NT2/D1 (cell line): ENCODE results near the gene CCDC92B.

ENCODE experiments used
- DNase-seq: peaks from one replicate; pipeline ENCODE4 v3.0.0-alpha.2; 2011; ENCODE audit warnings: low read depth, low spot score
- H3K27me3 ChIP-seq: 2 replicates; pipeline ENCODE4 v1.6.0; 2011; ENCODE audit warnings: mild to moderate bottlenecking; ENCODE audit not compliant: insufficient read length, insufficient read depth
- H3K36me3 ChIP-seq: 2 replicates; pipeline ENCODE4 v1.6.1; 2011; ENCODE audit warnings: mild to moderate bottlenecking, low read length, mixed read lengths; ENCODE audit not compliant: insufficient read depth, insufficient read length
- H3K4me1 ChIP-seq: 2 replicates; pipeline ENCODE4 v1.5.1; 2011; ENCODE audit not compliant: insufficient read depth, insufficient read length
- H3K4me3 ChIP-seq: 2 replicates; pipeline ENCODE4 v1.5.1; 2011; ENCODE audit warnings: low read depth; ENCODE audit not compliant: insufficient read length
- H3K9ac ChIP-seq: 2 replicates; pipeline ENCODE4 v1.6.0; 2011; ENCODE audit warnings: low read depth; ENCODE audit not compliant: insufficient read length
- H3K9me3 ChIP-seq: 2 replicates; pipeline ENCODE4 v1.5.1; 2011; ENCODE audit warnings: mild to moderate bottlenecking, low read length; ENCODE audit not compliant: insufficient read depth
- SUZ12 ChIP-seq: IDR thresholded peaks from 2 replicates; pipeline ENCODE4 v1.6.1; 2011; ENCODE audit not compliant: insufficient read length, insufficient read depth; ENCODE audit errors: extremely low read depth
- YY1 ChIP-seq: IDR thresholded peaks from 2 replicates; pipeline ENCODE4 v1.6.1; 2011; ENCODE audit not compliant: insufficient read length, insufficient read depth
- ZNF274 ChIP-seq: IDR thresholded peaks from 2 replicates; pipeline ENCODE4 v1.6.1; 2011; ENCODE audit warnings: mild to moderate bottlenecking, low read depth, low read length

The CCDC92B gene

DNA sequence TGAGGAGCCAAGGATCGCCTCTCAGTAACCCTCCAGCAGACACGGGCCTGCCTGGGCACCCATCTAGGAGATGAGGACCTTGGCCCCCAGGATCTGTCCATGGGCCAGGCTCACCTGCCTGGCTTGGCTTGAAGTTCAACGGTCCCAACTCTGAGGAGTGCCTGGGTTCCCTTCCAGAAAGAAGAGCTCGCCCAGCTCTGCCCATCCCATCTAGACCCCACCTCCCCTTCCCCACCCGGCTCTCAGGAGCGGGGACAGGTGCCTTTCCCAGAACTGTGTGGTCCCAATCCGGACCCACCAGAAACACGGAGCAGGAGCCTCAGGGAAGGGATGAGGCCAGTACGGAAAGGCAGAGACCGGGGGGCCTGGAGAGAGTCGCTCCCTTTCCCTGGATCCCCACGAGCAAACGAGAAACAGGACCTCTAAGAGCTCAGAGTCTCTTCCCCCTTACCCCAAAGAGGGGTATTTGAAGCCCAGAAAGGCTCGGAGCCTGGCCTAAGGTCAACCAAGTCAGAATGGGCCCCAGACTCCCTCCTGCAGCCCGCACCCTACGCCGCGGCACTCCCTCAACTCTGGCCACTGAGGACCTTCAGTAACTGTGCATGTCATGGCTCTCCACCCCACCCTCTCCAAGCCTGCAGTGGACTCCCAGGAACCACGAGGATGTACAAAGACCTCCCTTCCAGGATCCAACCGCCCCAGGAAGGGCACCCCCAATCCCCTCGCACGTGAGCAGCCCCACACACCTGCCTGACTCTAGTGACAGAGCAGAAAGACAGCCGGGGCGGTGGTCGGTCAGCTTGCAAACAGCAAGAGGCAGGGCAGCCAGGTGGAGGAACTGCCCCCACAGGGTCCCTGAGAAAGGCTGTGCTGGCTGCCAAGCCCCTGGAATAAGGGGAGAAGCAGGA is 43.3 kb downstream of the CCDC92B start:
- Histone ChIP-seq H3K4me1 (peaks cover 29% of the 10 kb centered on the region), H3K9me3 (no peaks in the 10 kb centered on the region), H3K9ac (no peak overlapping the region), H3K27me3 (peaks cover 9% of the 10 kb centered on the region), H3K36me3 (peaks cover 44% of the 10 kb centered on the region), H3K4me3 (no peak overlapping the region)
- no peak for TF ChIP-seq ZNF274
- TF ChIP-seq SUZ12, result no peak
- TF ChIP-seq YY1, result no peak
- no peak for DNase-seq

DNA sequence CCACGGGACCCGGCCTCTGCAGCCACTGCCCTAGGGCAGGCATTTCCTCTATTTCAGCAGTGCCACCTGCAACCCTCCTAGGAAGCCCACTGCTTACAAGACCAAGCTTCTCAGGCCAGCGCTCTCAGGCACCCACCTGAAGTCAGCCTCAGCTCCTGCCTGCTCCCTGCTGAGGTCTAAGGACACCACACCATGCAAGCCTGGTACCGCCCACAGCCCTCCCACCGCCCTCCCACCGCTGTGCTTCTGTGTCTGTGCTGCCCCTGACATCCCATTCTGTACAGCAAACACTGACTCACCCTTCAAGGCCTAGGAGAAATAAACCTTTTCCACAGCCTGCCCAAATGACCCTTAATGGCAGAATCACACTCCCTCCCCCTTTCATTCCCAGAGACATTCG is 44.2 kb downstream of the CCDC92B start:
- peaks cover 53% of the 10 kb centered on the region for H3K36me3 ChIP-seq
- TF ChIP-seq ZNF274 (no peak), YY1 (no peak), SUZ12 (no peak)
- DNase-seq, result no peak
- no peak overlapping the region for H3K4me3 ChIP-seq
- H3K9ac ChIP-seq, result no peak overlapping the region
- no peaks in the 10 kb centered on the region for H3K9me3 ChIP-seq
- peaks cover 26% of the 10 kb centered on the region for H3K4me1 ChIP-seq
- H3K27me3 ChIP-seq, result peaks cover under 1% of the 10 kb centered on the region

DNA sequence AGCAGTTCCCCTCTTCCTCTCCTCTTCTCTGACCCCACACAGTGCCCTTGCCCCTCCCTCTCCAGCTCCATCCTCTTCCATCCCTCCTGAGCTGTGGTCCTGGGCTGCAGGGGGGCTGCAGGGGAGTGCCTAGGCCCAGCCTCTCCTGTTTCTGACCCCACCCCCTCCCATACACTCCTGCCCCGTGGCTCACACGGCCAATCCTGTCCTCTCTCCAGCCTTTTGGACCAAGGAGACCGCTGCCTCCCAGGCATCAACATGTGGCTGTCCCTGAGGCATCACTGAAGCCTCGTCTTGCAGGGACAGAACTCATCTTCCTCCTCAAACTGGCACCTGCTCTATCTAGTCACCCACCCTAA is 44.6 kb downstream of the CCDC92B start:
- peaks cover 57% of the 10 kb centered on the region for H3K36me3 ChIP-seq
- DNase-seq, result no peak

DNA sequence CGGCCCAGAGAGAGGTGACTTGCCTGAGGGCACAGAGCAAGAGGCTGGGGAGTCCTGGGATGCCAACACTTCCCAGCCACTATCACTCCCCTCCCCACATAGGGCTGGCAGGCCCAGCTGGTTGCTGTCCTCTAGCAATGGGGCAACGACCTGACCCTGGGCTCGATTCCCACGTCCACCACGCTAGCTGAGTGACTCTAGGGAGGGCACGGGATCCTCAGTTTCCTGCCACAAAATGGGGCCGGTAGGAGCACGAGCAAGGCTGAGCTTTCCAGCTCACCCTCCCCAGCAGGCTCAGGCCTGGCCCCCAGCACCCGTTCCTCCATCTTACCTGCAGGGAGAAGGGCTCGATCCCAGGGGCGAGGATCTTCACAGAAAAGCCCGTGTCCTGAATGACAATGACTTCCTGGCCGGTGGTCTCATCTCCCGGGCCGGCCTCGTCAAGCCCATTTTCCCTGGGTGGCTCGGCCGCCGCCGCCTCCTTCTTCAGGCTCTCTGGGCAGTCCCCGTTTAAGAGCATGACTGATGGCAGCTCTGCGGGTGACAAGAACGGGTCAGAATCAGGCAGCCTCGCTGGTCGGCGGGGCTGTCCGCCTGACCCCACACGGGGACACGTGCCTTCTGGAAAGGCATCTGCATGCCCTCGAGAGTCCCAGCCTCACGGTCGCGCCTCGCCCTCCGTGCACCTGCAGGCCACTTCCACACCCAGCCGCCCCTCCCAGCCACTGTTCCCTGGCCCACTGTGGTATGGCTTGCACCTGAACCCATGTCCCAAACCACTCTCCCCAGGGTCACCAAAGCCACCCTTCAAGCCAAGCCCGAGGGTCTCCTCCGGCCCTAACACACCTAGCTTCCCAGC is 45.2 kb downstream of the CCDC92B start:
- TF ChIP-seq ZNF274 (no peak), YY1 (no peak), SUZ12 (no peak)
- peaks cover 59% of the 10 kb centered on the region for H3K36me3 ChIP-seq
- H3K9ac ChIP-seq, result no peak overlapping the region
- no peak overlapping the region for H3K4me3 ChIP-seq
- no peak for DNase-seq
- H3K27me3 ChIP-seq, result no peaks in the 10 kb centered on the region
- peaks cover 18% of the 10 kb centered on the region for H3K4me1 ChIP-seq
- no peaks in the 10 kb centered on the region for H3K9me3 ChIP-seq

More for the DNA sequence above, 44.6 kb downstream of the CCDC92B start:
- no peak overlapping the region for H3K4me3 ChIP-seq
- H3K27me3 ChIP-seq, result no peaks in the 10 kb centered on the region
- H3K9ac ChIP-seq, result no peak overlapping the region
- H3K4me1 ChIP-seq, result peaks cover 22% of the 10 kb centered on the region
- TF ChIP-seq ZNF274, result no peak
- no peak for TF ChIP-seq YY1
- TF ChIP-seq SUZ12, result no peak
- no peaks in the 10 kb centered on the region for H3K9me3 ChIP-seq

DNA sequence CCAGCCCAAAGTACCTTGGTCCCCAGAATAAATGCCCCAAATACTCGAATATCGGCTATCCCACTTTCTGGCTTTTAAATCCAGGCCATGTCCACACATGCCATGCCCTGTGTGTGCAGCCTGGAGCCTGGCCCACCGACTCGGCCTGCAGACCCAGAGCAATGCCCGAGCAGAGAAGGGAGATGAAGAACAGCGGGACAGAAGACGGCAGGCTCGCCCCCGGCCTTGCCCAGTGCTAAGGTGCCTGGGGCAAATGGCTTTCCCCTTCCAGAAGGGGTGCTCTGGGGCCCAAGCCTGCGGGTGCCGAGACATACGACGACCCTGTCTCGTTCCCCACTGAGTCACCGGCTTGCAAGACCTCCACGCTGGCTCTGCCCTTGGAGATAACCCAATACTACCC is 45.8 kb downstream of the CCDC92B start:
- Histone ChIP-seq H3K4me3 (no peak overlapping the region), H3K27me3 (no peaks in the 10 kb centered on the region), H3K9ac (no peak overlapping the region), H3K4me1 (peaks cover 16% of the 10 kb centered on the region), H3K36me3 (peaks cover 62% of the 10 kb centered on the region), H3K9me3 (no peaks in the 10 kb centered on the region)
- no peak for DNase-seq
- TF ChIP-seq YY1 (no peak), ZNF274 (no peak), SUZ12 (no peak)

DNA sequence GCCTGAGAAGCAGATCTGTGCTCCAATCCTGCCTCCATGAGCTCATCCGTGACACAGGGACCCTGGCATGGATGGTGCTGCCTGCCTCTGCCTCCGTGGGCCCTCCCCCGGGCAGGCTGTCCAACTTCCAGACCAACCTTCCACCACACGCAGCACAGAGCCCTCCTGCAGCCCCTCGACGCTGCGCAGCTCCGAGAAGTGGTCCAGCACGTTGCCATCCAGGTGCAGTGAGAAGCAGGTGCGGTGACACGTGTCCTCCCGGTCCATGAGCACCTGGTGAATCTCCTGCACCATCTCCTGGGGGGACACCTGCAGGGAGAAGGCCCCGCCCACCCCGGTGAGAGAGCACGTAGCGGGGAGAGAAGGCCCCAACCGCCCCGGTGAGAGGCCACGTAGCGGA is 46.3 kb downstream of the CCDC92B start:
- TF ChIP-seq ZNF274 (no peak), YY1 (no peak), SUZ12 (no peak)
- Histone ChIP-seq H3K36me3 (peaks cover 64% of the 10 kb centered on the region), H3K4me1 (peaks cover 14% of the 10 kb centered on the region), H3K27me3 (no peaks in the 10 kb centered on the region), H3K9me3 (no peaks in the 10 kb centered on the region), H3K9ac (no peak overlapping the region), H3K4me3 (no peak overlapping the region)
- no peak for DNase-seq

DNA sequence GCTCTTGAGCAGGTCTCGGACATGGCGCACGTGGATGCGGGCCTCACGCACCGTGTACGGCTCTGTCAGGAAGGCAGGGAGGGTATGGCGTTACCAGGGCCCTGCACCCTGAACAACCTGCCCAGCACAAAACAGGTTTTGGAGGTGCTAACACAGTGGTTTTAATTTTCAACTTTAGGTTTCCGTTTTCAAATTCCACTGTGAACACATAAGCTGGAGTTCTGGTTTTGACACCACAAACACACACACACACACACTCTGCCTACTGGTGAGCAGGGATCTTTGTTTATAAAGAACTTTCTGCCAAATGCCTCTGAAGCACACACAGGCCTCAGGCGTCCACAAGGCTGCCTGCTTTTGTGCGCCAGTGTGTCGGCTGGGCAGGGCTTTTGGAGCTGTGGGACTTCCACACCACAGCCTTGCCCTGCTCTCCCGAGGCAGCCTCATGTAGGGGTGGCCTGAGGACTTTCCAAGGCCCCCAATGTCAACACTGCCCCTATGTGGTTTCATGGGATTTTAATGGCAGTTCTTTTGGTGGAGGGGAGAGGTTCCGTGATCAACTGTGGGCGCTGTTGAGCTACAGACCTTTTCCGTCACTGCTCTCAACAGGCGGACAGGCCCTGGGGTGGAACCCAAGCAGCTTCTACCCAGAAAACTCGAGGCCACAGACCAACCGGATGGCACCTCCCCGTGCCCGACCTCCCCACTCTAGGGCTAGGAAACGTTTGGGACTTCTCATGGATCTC is 47.3 kb downstream of the CCDC92B start:
- H3K27me3 ChIP-seq, result no peaks in the 10 kb centered on the region
- no peaks in the 10 kb centered on the region for H3K9me3 ChIP-seq
- DNase-seq, result no peak
- H3K36me3 ChIP-seq, result peaks cover 69% of the 10 kb centered on the region
- H3K4me1 ChIP-seq, result peaks cover 7% of the 10 kb centered on the region
- no peak overlapping the region for H3K9ac ChIP-seq
- TF ChIP-seq ZNF274, result no peak
- TF ChIP-seq YY1, result no peak
- TF ChIP-seq SUZ12, result no peak
- no peak overlapping the region for H3K4me3 ChIP-seq
